Activated gamma-delta T cell treated with anti-CD3 and anti-CD28 coated beads, Interleukin-2, amount 50 U/mL, for 16 hours (primary cell): ENCODE measurements around the gene MEGF11.
"Not testable (repeated sequence)": the region's sequence is repeated elsewhere in the genome, so short reads cannot be mapped to it uniquely, and the experiment has no call there.

Experiments used
- DNase-seq: peaks from one replicate; pipeline ENCODE4 v3.0.0-alpha.2; 2020; ENCODE audit warnings: low read depth

MEGF11 gene

DNA sequence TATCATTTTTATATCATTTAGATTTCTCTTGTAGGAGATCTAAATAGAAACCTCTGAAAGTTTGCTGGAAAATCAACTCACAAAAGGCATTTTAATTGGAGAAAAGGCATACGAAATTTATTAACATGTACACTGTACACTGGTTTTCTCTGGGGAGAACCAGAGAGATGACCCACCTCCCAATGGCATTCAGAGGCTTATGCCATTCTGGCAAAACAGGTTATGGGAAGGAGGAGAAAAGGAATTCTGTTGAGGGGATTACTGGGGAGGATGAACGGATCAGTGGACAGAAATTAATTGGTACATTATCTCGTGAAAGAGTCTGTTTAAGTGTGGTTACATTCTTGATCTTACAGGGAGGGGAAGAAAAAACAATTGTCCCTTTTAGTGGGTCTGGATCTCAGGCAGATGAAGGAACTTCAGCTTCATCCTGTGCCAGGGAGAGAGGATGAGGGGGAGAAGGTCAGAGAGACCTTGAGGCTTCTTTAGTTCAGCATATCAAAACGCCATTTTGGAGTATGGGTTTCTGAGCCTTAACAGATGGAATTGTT is 367.8 kb downstream of the MEGF11 start:
- DNase-seq = no peak

DNA sequence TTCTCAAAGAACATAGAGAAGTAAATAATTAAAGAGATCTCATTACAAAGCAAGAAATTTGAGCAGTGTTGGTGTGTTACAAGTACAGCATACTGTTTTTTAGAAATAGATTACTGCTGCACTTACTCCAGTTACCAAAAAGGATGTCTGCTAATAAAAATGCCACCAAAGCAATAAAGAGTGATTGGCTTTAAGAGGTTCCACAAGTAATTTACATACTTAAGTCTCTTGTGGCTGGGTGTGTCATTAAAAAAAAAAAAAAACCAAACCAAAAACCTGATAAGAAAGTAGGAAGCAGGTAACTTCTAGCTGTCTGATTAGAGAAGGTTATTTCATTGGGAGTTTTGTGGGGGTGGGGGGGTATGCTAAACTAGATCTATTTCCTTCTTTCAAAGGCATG is 369.0 kb downstream of the MEGF11 start:
- DNase-seq = no peak

DNA sequence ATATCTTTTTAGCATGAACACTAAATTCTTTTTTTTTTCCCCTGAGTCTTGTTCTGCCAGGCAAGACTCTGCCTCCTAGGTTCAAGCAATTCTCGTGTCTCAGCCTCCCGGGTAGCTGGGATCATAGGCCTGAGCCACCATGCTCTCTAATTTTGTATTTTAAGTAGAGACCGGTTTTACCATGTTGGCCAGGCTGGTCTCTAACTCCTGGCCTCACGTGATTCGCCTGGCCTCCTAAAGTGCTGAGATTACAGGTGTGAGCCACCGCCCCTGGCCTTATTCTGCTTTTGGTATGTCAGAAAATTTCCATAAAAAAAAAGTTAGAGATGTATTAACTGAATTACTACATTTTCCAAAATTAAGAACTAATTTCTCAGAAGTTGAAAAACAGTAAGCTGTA is 370.0 kb downstream of the MEGF11 start:
- DNase-seq = no peak

DNA sequence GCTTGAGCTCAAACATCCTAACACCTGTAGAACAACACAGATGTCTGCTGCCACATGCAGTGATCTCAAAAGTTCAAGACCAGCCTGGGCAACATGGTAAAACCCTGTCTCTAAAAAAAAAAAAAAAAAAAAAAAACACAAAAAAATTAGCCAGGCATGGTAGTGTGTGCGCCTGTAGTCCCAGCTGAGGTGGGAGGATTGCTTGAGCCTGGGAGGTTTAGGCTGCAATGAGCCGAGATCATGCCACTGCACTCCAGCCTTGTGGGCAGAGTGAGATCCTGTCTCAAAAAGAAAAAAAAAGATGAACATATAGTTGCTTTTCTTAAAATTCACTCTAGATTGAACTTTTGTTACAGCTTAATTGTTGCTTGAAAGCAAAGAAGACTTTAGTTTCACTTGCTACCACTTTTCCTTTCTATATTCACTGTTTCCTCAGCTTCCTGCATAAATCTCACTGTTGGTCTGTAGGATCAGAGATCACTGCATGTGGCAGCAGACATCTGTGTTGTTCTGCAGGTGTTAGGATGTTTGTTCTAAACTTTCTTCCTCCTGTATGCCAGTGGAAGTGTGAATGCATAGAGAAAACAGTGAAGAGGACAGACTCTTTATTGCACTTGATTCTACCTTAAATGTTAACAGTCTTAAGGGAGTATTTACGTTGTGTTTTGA is 371.6 kb downstream of the MEGF11 start:
- no peak for DNase-seq

DNA sequence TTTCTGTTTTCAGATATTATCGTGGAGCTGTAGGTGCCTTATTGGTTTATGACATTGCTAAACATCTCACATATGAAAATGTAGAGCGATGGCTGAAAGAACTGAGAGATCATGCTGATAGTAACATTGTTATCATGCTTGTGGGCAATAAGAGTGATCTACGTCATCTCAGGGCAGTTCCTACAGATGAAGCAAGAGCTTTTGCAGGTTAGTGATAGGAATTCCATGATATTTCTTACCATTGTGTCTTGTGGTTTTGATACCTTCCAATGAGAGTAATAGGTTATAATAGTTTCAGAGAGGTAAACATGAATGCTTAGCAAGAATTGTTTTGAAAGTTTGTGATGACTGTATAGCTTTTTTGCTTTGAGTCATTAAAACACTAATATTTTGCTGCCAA is 375.8 kb downstream of the MEGF11 start:
- no peak for DNase-seq

DNA sequence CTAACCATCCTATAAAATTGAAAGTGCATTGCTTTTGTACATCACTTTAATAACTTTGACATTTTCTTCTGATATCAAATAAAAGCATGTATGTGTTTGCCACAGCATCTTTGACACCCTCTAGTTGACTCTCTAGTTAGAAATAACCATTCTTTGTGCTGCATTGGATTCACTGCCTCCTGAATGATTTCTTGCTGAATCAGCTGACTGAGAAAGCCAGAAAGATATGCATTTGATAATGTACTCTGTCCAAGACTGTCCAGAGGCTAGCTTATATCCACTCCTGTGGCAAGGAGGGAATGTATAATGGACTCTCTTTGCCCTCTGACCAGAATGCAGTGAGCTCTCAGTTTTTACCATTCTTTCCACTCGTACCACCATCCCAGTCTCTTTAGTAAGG is 378.1 kb downstream of the MEGF11 start:
- no peak for DNase-seq

DNA sequence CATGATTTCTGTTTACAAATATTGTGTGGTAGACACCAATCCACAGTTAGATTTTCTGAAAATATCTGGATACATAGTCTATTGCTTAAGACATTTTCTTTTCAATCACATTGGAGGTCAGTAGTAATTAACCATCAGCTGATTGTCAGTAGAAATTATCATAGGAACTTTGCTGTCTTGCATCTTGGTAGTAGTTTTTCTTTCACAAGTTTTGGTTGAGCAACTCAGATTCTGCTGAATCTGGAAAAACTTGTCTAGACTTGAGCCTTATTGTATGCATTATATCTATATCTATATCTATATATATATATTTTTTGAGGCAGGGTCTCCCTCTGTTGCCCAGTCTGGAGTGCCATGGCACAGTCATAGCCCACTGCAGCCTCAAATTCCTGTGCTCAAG is 380.3 kb downstream of the MEGF11 start:
- DNase-seq = no peak

DNA sequence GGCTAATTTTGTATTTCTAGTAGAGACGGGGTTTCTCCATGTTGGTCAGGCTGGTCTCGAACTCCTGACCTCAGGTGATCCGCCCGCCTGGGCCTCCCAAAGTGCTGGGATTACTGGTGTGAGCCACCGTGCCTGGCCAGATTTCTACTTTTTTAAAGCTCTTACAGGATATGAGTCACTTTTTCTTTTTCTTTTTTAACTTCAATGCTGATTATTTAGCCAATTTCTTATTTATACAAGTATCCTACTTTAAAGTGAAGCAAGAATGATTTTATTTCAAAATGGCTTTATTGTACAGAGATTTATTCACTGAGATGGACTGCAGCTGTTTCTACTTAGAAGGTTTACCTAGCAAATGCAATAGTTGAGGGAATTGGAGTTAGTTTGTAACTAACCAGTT is 381.0 kb downstream of the MEGF11 start:
- not testable (repeated sequence) for DNase-seq

DNA sequence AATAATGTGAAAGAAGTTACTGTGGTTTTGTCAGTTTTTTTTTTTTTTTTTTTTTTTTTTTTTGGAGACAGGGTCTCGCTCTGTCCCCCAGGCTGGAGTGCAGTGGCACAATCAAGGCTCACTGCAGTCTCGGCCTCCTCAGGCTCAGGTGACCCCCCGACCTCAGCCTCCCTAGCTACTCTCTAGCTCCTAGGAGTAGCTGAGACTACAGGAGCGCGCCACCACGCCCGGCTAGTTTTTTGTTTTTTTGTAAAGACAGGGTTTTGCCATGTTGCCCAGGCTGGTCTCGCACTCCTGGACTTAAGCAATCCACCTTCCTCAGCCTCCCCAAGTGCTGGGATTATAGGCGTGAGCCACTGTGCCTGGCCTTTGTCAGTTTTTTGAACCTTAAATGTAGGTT is 381.7 kb downstream of the MEGF11 start:
- DNase-seq = not testable (repeated sequence)

DNA sequence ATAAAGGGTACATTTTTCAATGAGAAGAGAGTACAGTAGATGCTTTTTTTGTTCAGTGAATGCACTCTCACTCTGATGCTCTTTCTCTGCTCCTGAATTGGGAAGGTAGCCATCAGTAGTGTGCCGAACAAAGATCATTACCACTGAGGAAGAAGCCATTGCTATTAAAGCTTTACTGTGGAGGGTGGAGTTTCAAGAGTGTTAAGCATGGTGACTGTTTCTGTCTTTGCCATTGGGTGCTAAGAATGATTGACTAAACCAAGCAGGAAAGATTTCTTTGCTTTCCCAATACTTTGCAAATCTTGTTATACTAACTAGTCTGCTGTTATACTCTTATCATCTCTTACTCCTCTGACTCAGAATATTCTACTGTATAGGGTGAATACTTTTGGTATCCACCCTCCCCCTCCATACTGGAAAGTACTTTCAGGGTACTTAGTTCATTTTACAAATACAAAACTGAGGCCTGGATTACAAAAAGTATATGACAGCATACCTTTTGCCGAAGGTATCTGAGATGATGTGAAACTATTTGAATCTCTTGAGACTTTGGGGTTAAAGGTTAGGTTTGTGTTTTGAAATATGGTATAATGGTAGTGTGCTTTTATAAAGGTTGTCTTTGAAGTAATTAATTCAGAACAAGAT is 382.5 kb downstream of the MEGF11 start:
- DNase-seq = no peak

DNA sequence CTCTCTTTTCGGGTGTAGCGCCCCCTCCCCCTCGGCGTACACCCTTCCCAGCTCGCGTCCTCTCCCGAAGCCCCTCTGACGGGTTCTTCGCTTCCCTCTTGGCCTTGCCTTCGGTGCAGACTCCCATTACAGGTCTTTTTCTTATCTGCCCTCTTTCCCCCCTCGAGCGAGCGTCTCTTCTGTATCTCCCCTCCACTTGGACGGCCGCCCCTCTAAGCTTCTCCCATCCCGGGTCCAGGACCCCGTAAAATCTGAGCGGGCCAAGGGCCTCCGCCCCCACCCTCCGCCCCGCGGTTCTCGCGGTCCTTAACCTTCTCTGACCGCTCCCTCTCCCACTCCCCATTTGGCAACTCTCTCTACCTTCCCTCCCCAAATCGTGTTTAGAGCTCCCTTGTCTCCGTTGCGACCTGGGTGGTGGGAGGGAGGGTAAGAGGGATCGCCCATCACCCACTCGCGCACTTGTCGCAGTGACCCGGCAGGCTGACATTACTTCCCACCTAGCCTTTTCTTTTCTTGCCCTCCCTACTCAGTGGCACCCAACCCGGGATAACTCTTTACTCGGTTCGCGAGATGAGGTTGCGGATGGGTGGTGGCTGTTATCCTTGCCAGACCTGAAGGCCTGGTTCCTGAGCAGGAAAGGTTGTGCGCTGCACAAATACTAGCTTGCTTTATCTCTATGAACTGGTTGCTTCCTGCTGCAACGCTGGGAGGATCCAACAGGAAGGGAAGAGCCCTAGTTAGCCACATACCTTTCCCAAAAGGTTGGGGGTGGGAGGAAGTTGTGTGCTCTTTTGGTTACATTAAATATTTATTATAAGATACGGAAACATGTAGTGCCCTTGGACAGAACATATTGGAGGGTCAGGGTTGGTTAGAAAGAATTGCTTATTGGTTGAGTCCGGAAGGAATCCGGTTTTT is 383.3 kb downstream of the MEGF11 start:
- no peak for DNase-seq

DNA sequence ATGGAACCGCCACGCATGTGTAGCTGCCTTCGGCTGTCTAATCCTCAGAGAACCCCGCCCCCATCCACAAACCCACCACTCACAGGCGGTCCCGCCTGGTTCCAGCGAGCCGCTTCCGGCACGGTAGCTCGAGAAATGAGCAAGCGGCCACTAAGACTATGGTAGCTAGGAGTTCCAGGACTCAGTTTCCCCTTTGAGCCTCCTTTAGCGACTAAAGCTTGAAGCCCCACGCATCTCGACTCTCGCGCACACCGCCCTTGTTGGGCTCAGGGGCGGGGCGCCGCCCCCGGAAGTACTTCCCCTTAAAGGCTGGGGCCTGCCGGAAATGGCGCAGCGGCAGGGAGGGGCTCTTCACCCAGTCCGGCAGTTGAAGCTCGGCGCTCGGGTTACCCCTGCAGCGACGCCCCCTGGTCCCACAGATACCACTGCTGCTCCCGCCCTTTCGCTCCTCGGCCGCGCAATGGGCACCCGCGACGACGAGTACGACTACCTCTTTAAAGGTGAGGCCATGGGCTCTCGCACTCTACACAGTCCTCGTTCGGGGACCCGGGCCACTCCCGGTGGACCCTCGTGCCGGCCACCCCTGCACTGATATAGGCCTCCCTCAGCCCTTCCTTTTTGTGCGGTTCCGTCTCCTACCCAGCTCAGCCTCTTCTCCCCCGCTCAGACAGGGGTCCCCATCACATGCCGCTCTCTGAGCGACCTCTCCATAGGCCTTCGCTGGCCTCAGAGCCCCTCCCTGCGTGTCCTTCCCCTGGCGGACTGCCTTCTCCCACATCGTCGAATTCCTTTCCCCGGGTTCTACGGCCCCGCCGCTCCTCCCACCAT is 384.2 kb downstream of the MEGF11 start, which contains the start of gene RAB11A:
RAB11A (plus strand) TSS at position 366 of the 828 bp plus-strand sequence; CDS start at position 461, 95 bp downstream.
- DNase-seq = peak; percentile 93

DNA sequence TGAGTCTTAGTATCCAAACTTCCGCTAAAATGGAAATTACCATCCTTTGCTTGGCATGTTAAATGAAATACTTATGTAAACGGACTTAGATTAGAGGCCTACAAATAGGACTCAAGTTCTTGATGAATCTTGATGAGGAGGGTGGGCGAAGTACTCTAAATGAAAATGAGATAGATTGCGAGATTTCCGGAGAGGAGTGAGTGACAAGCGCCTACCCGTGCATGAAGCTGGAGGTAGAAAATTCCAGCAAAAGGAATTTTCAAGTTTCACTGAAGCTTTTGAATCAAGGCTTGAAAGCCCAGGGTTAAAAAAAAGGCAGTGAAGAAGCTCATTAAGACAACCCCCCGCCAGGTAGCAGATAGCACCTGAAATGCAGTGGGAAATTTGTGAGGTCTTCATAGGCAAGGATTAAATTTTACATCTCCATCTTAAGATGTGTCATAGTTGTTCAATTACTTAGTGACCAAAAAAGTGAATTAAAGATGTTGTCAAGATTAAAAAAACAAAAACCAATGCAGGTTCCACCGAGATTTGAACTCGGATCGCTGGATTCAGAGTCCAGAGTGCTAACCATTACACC is 384.9 kb downstream of the MEGF11 start:
- DNase-seq = no peak

DNA sequence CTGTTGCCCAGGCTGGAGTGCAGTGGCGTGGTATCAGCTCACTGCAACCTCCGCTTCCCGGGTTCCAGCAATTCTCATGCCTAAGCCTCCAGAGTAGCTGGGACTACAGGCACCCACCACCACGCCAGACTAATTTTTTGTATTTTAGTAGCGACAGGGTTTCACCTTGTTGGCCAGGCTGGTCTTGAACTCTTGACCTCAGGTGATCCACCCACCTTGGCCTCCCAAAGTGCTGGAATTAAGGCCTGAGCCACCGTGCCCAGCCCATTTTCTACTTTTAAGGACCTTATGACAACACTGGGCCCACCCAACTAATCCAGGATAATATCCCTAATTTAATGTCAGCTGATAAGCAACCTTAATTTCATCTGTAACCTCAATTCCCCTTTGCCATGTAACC is 385.6 kb downstream of the MEGF11 start:
- DNase-seq = not testable (repeated sequence)

DNA sequence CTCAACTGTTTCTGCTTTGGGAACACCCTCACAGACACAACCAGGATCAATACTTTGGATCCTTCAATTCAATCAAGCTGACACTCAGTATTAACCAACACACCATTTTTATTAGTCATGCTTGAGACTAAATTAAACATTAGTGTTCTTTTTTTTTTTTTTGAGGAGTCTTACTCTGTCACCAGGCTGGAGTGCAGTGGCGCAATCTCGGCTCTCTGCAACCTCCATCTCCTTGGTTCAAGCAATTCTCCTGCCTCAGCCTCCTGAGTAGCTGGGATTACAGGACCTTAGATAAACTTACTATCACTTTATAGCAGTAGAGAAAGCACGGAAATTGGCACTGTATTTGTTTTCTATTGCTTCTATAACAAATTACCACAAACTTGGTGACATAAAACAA is 386.3 kb downstream of the MEGF11 start:
- no peak for DNase-seq

DNA sequence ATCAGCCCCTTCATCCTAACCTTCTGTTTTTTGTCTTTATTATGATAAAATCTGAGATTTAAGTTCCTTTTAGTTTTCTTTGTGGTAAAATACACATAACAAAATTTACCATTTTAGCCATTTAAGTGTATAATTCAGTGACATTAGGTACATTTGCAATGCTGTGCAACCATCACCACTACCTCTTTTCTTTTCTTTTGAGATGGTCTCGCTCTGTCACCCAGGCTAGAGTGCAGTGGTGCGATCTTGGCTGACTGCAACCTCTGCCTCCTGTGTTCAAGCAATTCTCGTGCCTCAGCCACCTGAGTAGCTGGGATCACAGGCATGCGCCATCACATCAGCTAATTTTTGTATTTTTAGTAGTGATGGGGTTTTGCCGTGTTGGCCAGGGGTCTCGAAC is 390.4 kb downstream of the MEGF11 start:
- DNase-seq = no peak

DNA sequence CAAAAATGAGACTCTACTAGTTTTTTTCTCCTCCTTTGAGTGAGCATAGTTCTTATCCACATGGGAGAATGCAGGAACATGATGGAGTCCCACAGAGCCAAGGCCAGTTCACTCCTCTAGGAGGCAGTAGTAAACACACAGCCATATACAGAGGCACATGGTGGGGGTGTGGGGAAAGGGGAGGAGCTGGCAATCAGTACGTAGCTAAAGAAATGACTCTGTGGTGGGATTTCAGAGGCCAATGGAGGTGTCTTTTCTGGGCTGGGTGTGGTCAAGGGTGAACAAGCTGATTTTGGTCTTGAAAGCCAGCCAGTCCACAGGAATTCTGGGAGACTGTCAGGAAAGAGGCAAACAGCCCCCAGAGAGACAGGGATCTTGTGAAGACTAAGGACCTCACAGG is 390.9 kb downstream of the MEGF11 start:
- peak; percentile 32 for DNase-seq

DNA sequence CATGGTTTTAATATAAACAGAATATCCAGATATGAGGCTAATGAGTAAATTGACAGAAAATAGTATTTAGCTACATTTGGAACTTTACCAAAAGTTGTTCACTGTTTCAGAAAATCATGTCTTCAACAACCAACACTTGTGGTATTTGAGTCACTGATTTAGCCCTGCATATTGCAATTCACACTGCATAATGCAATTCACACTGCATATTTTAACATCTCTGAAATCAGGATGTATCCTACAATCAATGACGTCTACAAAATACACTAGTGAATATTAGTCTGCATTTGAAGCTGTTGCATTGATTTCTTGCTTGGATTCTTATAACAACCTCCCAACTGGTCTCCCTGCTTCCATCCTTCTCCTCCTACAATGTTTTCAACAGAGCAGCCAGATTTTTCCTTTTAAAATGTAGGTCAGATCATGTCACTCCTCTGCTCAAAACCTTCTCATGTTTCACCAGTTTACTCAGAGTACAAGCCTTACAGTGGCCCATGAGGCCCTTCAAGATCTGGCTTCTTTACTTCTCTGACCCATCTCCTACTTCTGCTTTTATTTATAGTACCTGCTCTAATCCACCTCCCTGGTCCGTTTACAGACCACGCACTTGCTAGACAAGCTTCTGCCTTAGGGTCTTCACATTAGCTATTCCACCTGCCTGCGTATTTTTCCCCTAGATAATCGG is 395.7 kb downstream of the MEGF11 start:
- no peak for DNase-seq

DNA sequence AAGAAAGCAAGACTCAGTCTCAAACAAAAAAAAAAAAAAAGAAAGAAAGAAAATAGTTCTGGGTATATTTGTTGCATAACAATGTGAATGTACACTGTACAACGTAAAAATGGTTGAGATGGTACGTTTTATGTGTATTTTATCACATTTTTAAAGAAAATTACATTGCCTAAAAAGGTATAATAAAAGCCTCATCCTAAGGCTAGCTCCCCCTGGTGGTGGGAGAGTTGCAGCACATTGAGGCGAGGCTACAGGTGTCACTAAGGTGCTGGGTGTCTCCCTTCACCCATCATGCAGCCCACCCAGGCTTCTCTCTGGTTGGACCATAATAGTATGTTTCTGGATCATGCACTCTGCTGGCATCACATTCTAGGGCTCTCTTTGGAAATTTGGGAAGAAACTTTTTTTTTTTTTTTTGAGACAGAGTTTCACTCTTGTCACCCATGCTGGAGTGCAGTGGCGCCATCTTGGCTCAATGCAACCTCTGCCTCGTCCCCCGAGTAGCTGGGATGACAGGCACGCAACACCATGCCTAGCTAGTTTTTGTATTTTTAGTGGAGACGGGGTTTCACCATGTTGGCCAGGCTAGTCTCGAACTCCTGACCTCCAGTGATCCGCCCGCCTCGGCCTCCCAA is 396.6 kb downstream of the MEGF11 start:
- DNase-seq = peak; percentile 80

DNA sequence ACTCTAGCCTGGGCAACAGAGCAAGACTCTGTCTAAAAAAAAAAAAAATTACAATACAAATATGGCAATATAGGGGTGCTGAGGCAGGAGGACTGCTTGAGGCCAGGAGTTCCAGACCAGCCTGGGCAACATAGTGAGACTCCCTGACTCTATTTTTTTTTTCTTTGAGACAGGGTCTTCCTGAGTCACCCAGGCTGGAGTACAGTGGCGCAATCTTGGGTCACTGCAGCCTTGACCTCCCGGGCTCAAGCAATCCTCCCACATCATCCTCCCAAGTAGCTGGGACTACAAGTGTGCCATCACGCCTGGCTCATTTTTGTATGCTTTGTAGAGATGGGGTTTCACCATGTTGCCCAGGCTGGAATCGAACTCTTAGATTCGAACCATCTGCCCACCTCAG is 401.6 kb downstream of the MEGF11 start:
- DNase-seq = no peak
